ENCODE measurements around the gene KLK12.

Gene KLK12

DNA sequence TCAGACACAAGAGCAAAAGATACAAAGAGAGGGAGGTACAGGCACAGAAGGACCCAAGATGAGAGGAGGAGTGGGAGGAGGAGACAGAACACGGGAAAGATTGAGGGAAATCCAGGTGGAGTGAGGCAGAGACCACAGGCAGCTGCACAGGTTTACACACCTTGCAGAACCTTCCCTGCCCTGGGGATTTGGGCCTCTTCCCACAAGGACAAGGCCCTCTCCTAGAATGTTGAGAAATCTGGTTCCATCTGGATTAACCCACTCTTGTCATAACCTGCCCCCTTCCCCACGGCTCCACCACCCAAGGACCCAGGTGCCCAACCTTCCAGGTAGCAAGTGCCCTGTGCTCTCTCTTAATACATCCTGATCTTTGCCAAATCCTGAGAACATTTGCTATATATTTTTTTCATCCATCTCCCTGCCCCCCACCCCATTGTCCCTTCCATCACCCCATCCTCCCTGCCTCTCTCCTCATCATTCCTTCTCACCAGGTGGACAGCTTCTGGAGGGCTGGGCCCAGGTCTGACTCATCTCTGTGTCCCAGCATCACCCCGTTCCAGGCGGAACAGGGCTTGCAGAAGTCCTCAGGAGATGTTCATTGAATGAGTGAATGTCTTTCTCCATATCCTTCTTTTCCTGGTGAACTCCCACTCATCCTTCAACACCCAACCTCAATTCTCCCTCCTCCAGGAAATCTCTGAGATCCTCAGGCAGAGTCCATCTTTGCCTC lies 24.6 kb downstream of the KLK12 start:
- no peak for DNase-seq (ENCODE audit: low read depth in 2 of 2)
- TF ChIP-seq, protein P1, sequence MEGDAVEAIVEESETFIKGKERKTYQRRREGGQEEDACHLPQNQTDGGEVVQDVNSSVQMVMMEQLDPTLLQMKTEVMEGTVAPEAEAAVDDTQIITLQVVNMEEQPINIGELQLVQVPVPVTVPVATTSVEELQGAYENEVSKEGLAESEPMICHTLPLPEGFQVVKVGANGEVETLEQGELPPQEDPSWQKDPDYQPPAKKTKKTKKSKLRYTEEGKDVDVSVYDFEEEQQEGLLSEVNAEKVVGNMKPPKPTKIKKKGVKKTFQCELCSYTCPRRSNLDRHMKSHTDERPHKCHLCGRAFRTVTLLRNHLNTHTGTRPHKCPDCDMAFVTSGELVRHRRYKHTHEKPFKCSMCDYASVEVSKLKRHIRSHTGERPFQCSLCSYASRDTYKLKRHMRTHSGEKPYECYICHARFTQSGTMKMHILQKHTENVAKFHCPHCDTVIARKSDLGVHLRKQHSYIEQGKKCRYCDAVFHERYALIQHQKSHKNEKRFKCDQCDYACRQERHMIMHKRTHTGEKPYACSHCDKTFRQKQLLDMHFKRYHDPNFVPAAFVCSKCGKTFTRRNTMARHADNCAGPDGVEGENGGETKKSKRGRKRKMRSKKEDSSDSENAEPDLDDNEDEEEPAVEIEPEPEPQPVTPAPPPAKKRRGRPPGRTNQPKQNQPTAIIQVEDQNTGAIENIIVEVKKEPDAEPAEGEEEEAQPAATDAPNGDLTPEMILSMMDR (IDR thresholded peaks at IDR 0.05; ENCODE audit: low read depth, low read length): no peak
- H3K4me3 ChIP-seq (replicated peaks in 1 of 2; ENCODE audit: low read depth in 2 of 2, low read length in 2 of 2): no peak overlapping the region

- TF ChIP-seq, protein P1 (IDR thresholded peaks at IDR 0.05; ENCODE audit: low read depth, low read length): no peak
- H3K4me3 ChIP-seq (replicated peaks in 1 of 2; ENCODE audit: low read depth in 2 of 2, low read length in 2 of 2): no peak overlapping the region
- DNase-seq (ENCODE audit: low read depth in 2 of 2): no peak
These were observed 25.5 kb downstream of the KLK12 start for GRCh38 chr19:51009061-51009891.

GRCh38 chr19:51007488-51007887 lies 27.3 kb downstream of the KLK12 start:
- TF ChIP-seq, protein P1 (IDR thresholded peaks at IDR 0.05; ENCODE audit: low read depth, low read length): no peak
- DNase-seq (ENCODE audit: low read depth in 2 of 2): no peak
- no peak overlapping the region for H3K4me3 ChIP-seq (replicated peaks in 1 of 2; ENCODE audit: low read depth in 2 of 2, low read length in 2 of 2)

DNA sequence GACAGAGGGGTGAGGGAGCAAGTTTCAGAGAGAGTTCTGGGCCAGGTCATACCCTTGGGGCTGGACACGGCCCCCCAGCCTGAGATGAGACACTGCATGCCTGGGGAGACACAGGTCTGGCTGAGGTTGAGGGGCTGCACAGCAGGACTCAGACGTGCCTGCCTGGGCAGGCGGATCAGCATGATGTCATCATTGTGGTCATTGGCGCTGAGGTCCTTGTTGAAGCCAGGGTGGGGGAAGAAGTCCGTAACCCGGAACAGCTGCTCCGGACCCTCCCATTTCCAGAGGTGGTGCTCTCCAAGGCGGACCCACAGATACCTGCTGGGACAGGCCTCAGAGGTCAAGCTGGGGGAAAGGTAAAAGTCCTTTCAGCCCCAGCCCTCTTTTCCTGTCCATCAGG lies 28.4 kb downstream of the KLK12 start:
- TF ChIP-seq, protein P1 (IDR thresholded peaks at IDR 0.05; ENCODE audit: low read depth, low read length): no peak
- no peak overlapping the region for H3K4me3 ChIP-seq (replicated peaks in 1 of 2; ENCODE audit: low read depth in 2 of 2, low read length in 2 of 2)
- no peak for DNase-seq (ENCODE audit: low read depth in 2 of 2)

DNA sequence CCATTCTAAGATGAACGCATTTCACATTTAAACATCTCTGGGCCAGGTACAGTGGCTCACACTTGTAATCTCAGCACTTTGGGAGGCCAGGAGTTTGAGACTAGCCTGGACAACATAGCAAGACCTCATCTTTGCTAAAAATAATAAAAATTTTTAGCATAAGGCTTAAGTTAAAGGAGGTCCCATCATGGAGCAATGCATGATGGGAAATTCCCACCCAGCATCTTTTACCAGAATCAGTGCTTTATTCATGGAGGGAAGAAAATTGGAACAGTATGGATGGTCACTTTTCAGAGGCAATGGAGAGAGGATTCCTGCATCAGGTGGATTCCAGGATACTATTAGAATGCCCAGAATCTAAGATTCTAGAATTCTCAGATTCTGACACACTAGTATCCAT lies 29.6 kb downstream of the KLK12 start:
- TF ChIP-seq, protein P1 (IDR thresholded peaks at IDR 0.05; ENCODE audit: low read depth, low read length): no peak
- DNase-seq (ENCODE audit: low read depth in 2 of 2): no peak
- H3K4me3 ChIP-seq (replicated peaks in 1 of 2; ENCODE audit: low read depth in 2 of 2, low read length in 2 of 2): no peak overlapping the region

- DNase-seq (ENCODE audit: low read depth in 2 of 2): no peak
- TF ChIP-seq, protein P1 (IDR thresholded peaks at IDR 0.05; ENCODE audit: low read depth, low read length): no peak
- no peak overlapping the region for H3K4me3 ChIP-seq (replicated peaks in 1 of 2; ENCODE audit: low read depth in 2 of 2, low read length in 2 of 2)
These were observed 31.5 kb downstream of the KLK12 start for GRCh38 chr19:51003316-51003715.

All from cardiac fibroblast (primary cell).